Breast epithelium (tissue), 4 donors: Measurements from ENCODE around the gene CLSTN1. TPM values are rescaled to one million over a fixed set of nuclear protein-coding genes. Genes with fewer than 3 reads are reported as not detected.
"Not testable (repeated sequence)": the region's sequence is repeated elsewhere in the genome, so short reads cannot be mapped to it uniquely, and the experiment has no call there.

ENCODE experiments used
- DNase-seq, 2 donors: peaks; one replicate each; pipeline ENCODE4 v3.0.0-alpha.2; 2019; ENCODE audit warnings: low spot score in 2 of 2
- H3K27ac ChIP-seq, 2 donors: fragments of 200-600 bp; sonication (generic) in 1 of 2; one replicate each; pipeline ENCODE4 v1.5.1; 2016 to 2019; ENCODE audit warnings: mild to moderate bottlenecking in 1 of 2
- H3K27me3 ChIP-seq, 2 donors: fragments of 200-600 bp; sonication (generic) in 1 of 2; one replicate each; pipeline versions ENCODE4 v1.5.1 to v1.6.0; 2017 to 2019; ENCODE audit warnings: control low read depth in 1 of 2, mild to moderate bottlenecking in 1 of 2
- H3K36me3 ChIP-seq: fragments of 200-600 bp; one replicate; pipeline ENCODE4 v1.5.1; 2019
- H3K4me1 ChIP-seq, 2 donors: fragments of 200-600 bp; sonication (generic); one replicate each; pipeline ENCODE4 v1.5.1; 2016 to 2019; ENCODE audit warnings: control low read depth in 1 of 2
- H3K4me3 ChIP-seq, 3 donors: fragments of 200-600 bp; sonication (generic); 1 replicate in 2 of 3; 2 replicates in 1 of 3; pipeline ENCODE4 v1.5.1; 2016 to 2019; ENCODE audit warnings: mild to moderate bottlenecking in 3 of 3, moderate library complexity in 2 of 3
- H3K9me3 ChIP-seq, 2 donors: fragments of 200-600 bp; sonication (generic) in 1 of 2; one replicate each; pipeline ENCODE4 v1.5.1; 2016 to 2019; ENCODE audit warnings: control low read depth in 1 of 2
- CTCF ChIP-seq, 3 donors: fragments of 450-650 bp; IDR thresholded peaks; one replicate each; pipeline ENCODE4 v1.5.1; 2016 to 2017; ENCODE audit warnings: antibody characterized with exemption in 3 of 3, mild to moderate bottlenecking in 3 of 3, moderate library complexity in 3 of 3
- POLR2A ChIP-seq: fragments of 450-650 bp; IDR thresholded peaks from one replicate; pipeline ENCODE4 v1.6.1; 2016; ENCODE audit warnings: antibody characterized with exemption, mild to moderate bottlenecking, moderate library complexity
- POLR2AphosphoS5 ChIP-seq, 3 donors: sonication (generic); formaldehyde crosslinking; IDR thresholded peaks; one replicate each; pipeline ENCODE4 v1.6.1; 2017; ENCODE audit warnings: antibody characterized with exemption in 3 of 3
- intact Hi-C: fragments of 100-400 bp; cut with DNase I; formaldehyde crosslinking; loops from one replicate; pipeline ENCODE4 v1.15.1; 2023; ENCODE audit warnings: low total_unique reads
- total RNA-seq, 3 donors: library from RNA; depleted of rRNA; stranded (reverse); fragments of >200 nt; gene quantifications; one replicate each; pipeline ENCODE4 v1.1.0, GENCODE V29; 2016

Gene CLSTN1
- total RNA-seq, 3 donors from 2014 or later, result 25.4 to 47.5 (median 42.3) TPM

GRCh38 chr1:9801909-9802308 is 21.9 kb downstream of the CLSTN1 start:
- TF ChIP-seq POLR2A (no peak), CTCF (IDR thresholded peaks at IDR 0.05) (no peak), POLR2AphosphoS5 (IDR thresholded peaks at IDR 0.05) (no peak)
- no peaks in the 10 kb centered on the region for H3K4me1 ChIP-seq
- DNase-seq, result no peak
- no peaks in the 10 kb centered on the region for H3K9me3 ChIP-seq
- intact Hi-C loops, result no loop called here
- H3K36me3 ChIP-seq, result no peaks in the 10 kb centered on the region
- no peak overlapping the region for H3K27ac ChIP-seq
- H3K27me3 ChIP-seq, result no peaks in the 10 kb centered on the region
- H3K4me3 ChIP-seq, result no peak overlapping the region

- TF ChIP-seq POLR2AphosphoS5 (IDR thresholded peaks at IDR 0.05) (peak in 1 of 3 donors; percentile 13), POLR2A (no peak)
- Histone ChIP-seq H3K4me3 (no peak overlapping the region), H3K4me1 (no peaks in the 10 kb centered on the region), H3K36me3 (no peaks in the 10 kb centered on the region), H3K27me3 (no peaks in the 10 kb centered on the region), H3K27ac (peak overlapping the region; percentile 23 to 58), H3K9me3 (no peaks in the 10 kb centered on the region)
- intact Hi-C loops, result no loop called here
- DNase-seq, result peak in 1 of 2 donors; percentile 30
Measured at GRCh38 chr1:9798236-9799130, 25.3 kb downstream of the CLSTN1 start.

- H3K4me1 ChIP-seq, result no peaks in the 10 kb centered on the region
- no peak overlapping the region for H3K4me3 ChIP-seq
- H3K9me3 ChIP-seq, result no peaks in the 10 kb centered on the region
- TF ChIP-seq POLR2AphosphoS5 (IDR thresholded peaks at IDR 0.05), result no peak
- no peak for TF ChIP-seq POLR2A
- no peak for TF ChIP-seq CTCF (IDR thresholded peaks at IDR 0.05)
- no peaks in the 10 kb centered on the region for H3K27me3 ChIP-seq
- no peak overlapping the region for H3K27ac ChIP-seq
- no peak for DNase-seq
- intact Hi-C loops, result no loop called here
- H3K36me3 ChIP-seq, result no peaks in the 10 kb centered on the region
Measured at GRCh38 chr1:9797049-9797448, 26.7 kb downstream of the CLSTN1 start.

- H3K27ac ChIP-seq, result no peak overlapping the region
- no peaks in the 10 kb centered on the region for H3K9me3 ChIP-seq
- H3K36me3 ChIP-seq, result no peaks in the 10 kb centered on the region
- no peak for DNase-seq
- H3K27me3 ChIP-seq, result no peaks in the 10 kb centered on the region
- H3K4me1 ChIP-seq, result no peaks in the 10 kb centered on the region
- TF ChIP-seq POLR2A, result no peak
- no peak for TF ChIP-seq CTCF (IDR thresholded peaks at IDR 0.05)
- TF ChIP-seq POLR2AphosphoS5 (IDR thresholded peaks at IDR 0.05), result no peak
- no peak overlapping the region for H3K4me3 ChIP-seq
- intact Hi-C loops, result no loop called here
Measured at GRCh38 chr1:9794081-9794480, 29.7 kb downstream of the CLSTN1 start.

GRCh38 chr1:9793291-9793690 is 30.5 kb downstream of the CLSTN1 start:
- Histone ChIP-seq H3K4me3 (no peak overlapping the region), H3K27me3 (no peaks in the 10 kb centered on the region), H3K4me1 (no peaks in the 10 kb centered on the region), H3K27ac (no peak overlapping the region), H3K36me3 (no peaks in the 10 kb centered on the region), H3K9me3 (no peaks in the 10 kb centered on the region)
- DNase-seq, result no peak
- intact Hi-C loops, result no loop called here
- TF ChIP-seq POLR2A (no peak), POLR2AphosphoS5 (IDR thresholded peaks at IDR 0.05) (no peak)

- Histone ChIP-seq H3K4me1 (no peaks in the 10 kb centered on the region), H3K27me3 (no peaks in the 10 kb centered on the region), H3K36me3 (no peaks in the 10 kb centered on the region), H3K9me3 (no peaks in the 10 kb centered on the region), H3K4me3 (no peak overlapping the region), H3K27ac (no peak overlapping the region)
- TF ChIP-seq CTCF (IDR thresholded peaks at IDR 0.05) (peak in 2 of 3 donors; percentile 12 to 32), POLR2AphosphoS5 (IDR thresholded peaks at IDR 0.05) (no peak)
- no peak for DNase-seq
- intact Hi-C loops, result no loop called here
Measured at GRCh38 chr1:9792156-9793042, 31.4 kb downstream of the CLSTN1 start.

GRCh38 chr1:9789700-9790099 is 34.1 kb downstream of the CLSTN1 start:
- not testable (repeated sequence) for H3K9me3 ChIP-seq, H3K4me1 ChIP-seq, H3K4me3 ChIP-seq, DNase-seq, H3K27me3 ChIP-seq, H3K27ac ChIP-seq, H3K36me3 ChIP-seq
- intact Hi-C loops, result loop anchor here (10.0 kb wide), 1 partner anchor 75 kb away; no protein-coding TSS in a partner anchor
